PC-9 (cell line): ENCODE measurements around the gene BHLHE40. TPM values are rescaled to one million over a fixed set of nuclear protein-coding genes. Genes with fewer than 3 reads are reported as not detected.

Source experiments
- BruUV-seq: library from RNA; stranded (reverse); fragments of 400-500 nt; replicated peaks from 2 replicates; lab custom pipeline; 2021; lab: Mats Ljungman, UMichigan
- CTCF ChIA-PET: fragments of 300-600 bp; sonication (Branson Sonifier 250); formaldehyde crosslinking; loops from one replicate; lab custom pipeline; 2022; ENCODE audit warnings: antibody characterized with exemption; lab: Charles Lee
- POLR2A ChIA-PET: fragments of 300-600 bp; sonication (Branson Sonifier 250); formaldehyde crosslinking; loops from one replicate; lab custom pipeline; 2022; ENCODE audit warnings: antibody characterized with exemption; ENCODE audit not compliant: unreplicated experiment; lab: Charles Lee
- DNase-seq, 2 experiments: peaks; one replicate each; pipeline versions ENCODE4 v3.0.0 to v3.0.0-alpha.2; 2015 to 2022; ENCODE audit warnings: mixed read lengths in 1 of 2
- H2AFZ ChIP-seq: fragments of 200-600 bp; sonication (generic); 2 replicates; pipeline ENCODE4 v1.8.1; 2017; ENCODE audit warnings: antibody characterized with exemption
- H3F3A ChIP-seq: fragments of 200-600 bp; sonication (generic); 2 replicates; pipeline ENCODE4 v1.8.1; 2017; ENCODE audit warnings: antibody characterized with exemption, mild to moderate bottlenecking, low read depth; ENCODE audit not compliant: insufficient read depth
- H3K27ac ChIP-seq: fragments of 200-600 bp; sonication (generic); 2 replicates; pipeline ENCODE4 v1.6.1; 2016; ENCODE audit warnings: mixed run types
- H3K27me3 ChIP-seq: fragments of 200-600 bp; sonication (generic); 2 replicates; pipeline ENCODE4 v1.6.1; 2016; ENCODE audit warnings: low read depth, mixed run types; ENCODE audit not compliant: insufficient read depth
- H3K36me3 ChIP-seq: fragments of 200-600 bp; sonication (generic); 2 replicates; pipeline ENCODE4 v1.6.1; 2016; ENCODE audit warnings: low read depth, mixed run types
- H3K4me1 ChIP-seq: fragments of 200-600 bp; sonication (generic); replicated peaks from 2 replicates; pipeline ENCODE4 v1.6.1; 2016; ENCODE audit warnings: mixed run types; ENCODE audit not compliant: insufficient read depth
- H3K4me2 ChIP-seq: fragments of 200-600 bp; sonication (generic); 2 replicates; pipeline ENCODE4 v1.6.1; 2017; ENCODE audit warnings: mixed run types
- H3K4me3 ChIP-seq: fragments of 200-600 bp; sonication (generic); 2 replicates; pipeline ENCODE4 v1.6.1; 2016; ENCODE audit warnings: mixed run types
- H3K79me2 ChIP-seq: fragments of 200-600 bp; sonication (generic); 2 replicates; pipeline ENCODE4 v1.6.1; 2017; ENCODE audit warnings: low read depth, mixed run types
- H3K9me2 ChIP-seq: fragments of 200-600 bp; sonication (generic); 2 replicates; pipeline ENCODE4 v1.8.1; 2017; ENCODE audit warnings: mild to moderate bottlenecking; ENCODE audit not compliant: insufficient read depth
- H3K9me3 ChIP-seq: fragments of 200-600 bp; sonication (generic); 2 replicates; pipeline ENCODE4 v1.8.1; 2016; ENCODE audit warnings: low read depth; ENCODE audit not compliant: insufficient read depth
- H4K20me1 ChIP-seq: fragments of 200-600 bp; sonication (generic); 2 replicates; pipeline ENCODE4 v1.8.1; 2017; ENCODE audit not compliant: insufficient read depth
- CTCF ChIP-seq: fragments of 200-600 bp; sonication (generic); conservative IDR thresholded peaks from 2 replicates; pipeline ENCODE4 v1.6.1; 2017; ENCODE audit warnings: mixed run types, antibody characterized with exemption, mild to moderate bottlenecking, moderate library complexity
- EZH2 ChIP-seq: fragments of 200-600 bp; sonication (generic); IDR thresholded peaks from 2 replicates; pipeline ENCODE4 v1.8.0; 2017; ENCODE audit warnings: antibody characterized with exemption, low read depth
- intact Hi-C: fragments of 100-400 bp; cut with micrococcal nuclease; formaldehyde crosslinking; loops from one replicate; pipeline ENCODE4 v1.10.0; 2022; ENCODE audit not compliant: unreplicated experiment
- total RNA-seq: library from RNA; stranded (reverse); gene quantifications from 2 replicates; pipeline ENCODE4 v1.2.3, GENCODE V29; 2021

Gene BHLHE40
- total RNA-seq, 1 experiment from 2014 or later, result 45.5 TPM

GRCh38 chr3:4949004-4949403, 30.2 kb upstream of the BHLHE40 start:
- no peaks in the 10 kb centered on the region for H3K4me1 ChIP-seq
- POLR2A ChIA-PET, result interaction anchor here (0.6 kb wide), 1 partner anchor 62 kb away, joined by 4 read pairs; no protein-coding TSS in a partner anchor

GRCh38 chr3:4949659-4950058, 29.6 kb upstream of the BHLHE40 start:
- H3K79me2 ChIP-seq, result no peaks in the 10 kb centered on the region
- DNase-seq, result no peak
- no peaks in the 10 kb centered on the region for H3K4me1 ChIP-seq
- H3F3A ChIP-seq, result no peaks in the 10 kb centered on the region
- H3K9me2 ChIP-seq, result no peaks in the 10 kb centered on the region
- H3K27me3 ChIP-seq, result no peaks in the 10 kb centered on the region
- intact Hi-C loops, result no loop called here
- H3K27ac ChIP-seq, result no peak overlapping the region
- CTCF ChIA-PET, result no interaction called here
- H3K9me3 ChIP-seq, result no peaks in the 10 kb centered on the region
- no TSS peak for BruUV-seq
- H3K4me3 ChIP-seq, result no peak overlapping the region
- H2AFZ ChIP-seq, result no peak overlapping the region
- H3K4me2 ChIP-seq, result no peak overlapping the region
- no peak for TF ChIP-seq EZH2
- TF ChIP-seq CTCF, result no peak
- H3K36me3 ChIP-seq, result no peaks in the 10 kb centered on the region
- no peaks in the 10 kb centered on the region for H4K20me1 ChIP-seq
- POLR2A ChIA-PET, result interaction anchor here (0.6 kb wide), 1 partner anchor 61 kb away, joined by 4 read pairs; no protein-coding TSS in a partner anchor

More at GRCh38 chr3:4949004-4949403, 30.2 kb upstream of the BHLHE40 start:
- CTCF ChIA-PET, result no interaction called here
- BruUV-seq, result no TSS peak
- Histone ChIP-seq H3F3A (no peaks in the 10 kb centered on the region), H3K4me2 (no peak overlapping the region), H4K20me1 (no peaks in the 10 kb centered on the region), H3K9me3 (no peaks in the 10 kb centered on the region), H3K27me3 (no peaks in the 10 kb centered on the region), H3K79me2 (no peaks in the 10 kb centered on the region), H3K36me3 (no peaks in the 10 kb centered on the region), H3K27ac (no peak overlapping the region), H3K4me3 (no peak overlapping the region), H2AFZ (no peak overlapping the region), H3K9me2 (no peaks in the 10 kb centered on the region)
- intact Hi-C loops, result no loop called here
- TF ChIP-seq EZH2 (no peak), CTCF (no peak)
- DNase-seq, result no peak

DNA sequence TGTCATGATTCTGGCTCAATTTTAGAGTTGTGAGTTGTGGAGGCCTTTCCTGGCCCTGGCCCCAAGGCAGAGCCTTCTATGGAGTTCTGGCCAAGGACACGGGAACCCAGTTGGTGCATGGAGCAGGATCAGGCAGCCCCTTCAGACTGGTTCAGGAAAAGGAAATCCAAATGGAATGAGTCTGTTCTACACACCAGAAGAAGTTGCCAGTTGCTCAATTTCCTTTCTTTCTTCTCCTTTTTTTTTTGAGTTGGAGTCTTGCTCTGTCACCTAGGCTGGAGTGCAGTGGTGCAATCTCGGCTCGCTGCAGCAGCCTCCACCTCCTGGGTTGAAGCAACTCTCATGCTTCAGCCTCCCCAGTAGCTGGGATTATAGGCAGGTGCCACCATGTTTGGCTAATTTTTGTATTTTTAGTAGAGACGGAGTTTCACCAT, 28.9 kb upstream of the BHLHE40 start:
- Histone ChIP-seq H3K4me2 (no peak overlapping the region), H3F3A (no peaks in the 10 kb centered on the region), H3K9me3 (no peaks in the 10 kb centered on the region), H3K36me3 (no peaks in the 10 kb centered on the region), H3K4me3 (no peak overlapping the region), H4K20me1 (no peaks in the 10 kb centered on the region), H3K27me3 (no peaks in the 10 kb centered on the region), H3K79me2 (no peaks in the 10 kb centered on the region), H3K27ac (no peak overlapping the region), H3K4me1 (no peaks in the 10 kb centered on the region), H3K9me2 (no peaks in the 10 kb centered on the region), H2AFZ (no peak overlapping the region)
- ChIA-PET CTCF (no interaction called here), POLR2A (no interaction called here)
- no peak for DNase-seq
- no TSS peak for BruUV-seq
- intact Hi-C loops, result no loop called here
- no peak for TF ChIP-seq CTCF
- no peak for TF ChIP-seq EZH2
